Measurements from ENCODE around the gene HNRNPUL1.

- TF ChIP-seq CTCF (IDR thresholded peaks at IDR 0.05) (no peak), ZFX (IDR thresholded peaks at IDR 0.05; ENCODE audit: borderline replicate concordance) (no peak)
Measured at GRCh38 chr19:41350735-41351338, 86.7 kb downstream of the HNRNPUL1 start.
